PC-3 (cell line): Measurements from ENCODE around the gene ITGA4.

ENCODE experiments used
- EZH2 ChIP-seq: fragments of 300-600 bp; sonication (generic); IDR thresholded peaks from one replicate; pipeline ENCODE4 v1.6.1; 2017; ENCODE audit warnings: antibody characterized with exemption, mild to moderate bottlenecking, low read length; ENCODE audit not compliant: unreplicated experiment
- TF ChIP-seq, protein P1 (sequence below): fragments of 300-600 bp; sonication (generic); conservative IDR thresholded peaks from 2 replicates; pipeline ENCODE4 v1.5.1; 2017; ENCODE audit warnings: antibody characterized with exemption, low read depth, mild to moderate bottlenecking, low read length

DNA sequence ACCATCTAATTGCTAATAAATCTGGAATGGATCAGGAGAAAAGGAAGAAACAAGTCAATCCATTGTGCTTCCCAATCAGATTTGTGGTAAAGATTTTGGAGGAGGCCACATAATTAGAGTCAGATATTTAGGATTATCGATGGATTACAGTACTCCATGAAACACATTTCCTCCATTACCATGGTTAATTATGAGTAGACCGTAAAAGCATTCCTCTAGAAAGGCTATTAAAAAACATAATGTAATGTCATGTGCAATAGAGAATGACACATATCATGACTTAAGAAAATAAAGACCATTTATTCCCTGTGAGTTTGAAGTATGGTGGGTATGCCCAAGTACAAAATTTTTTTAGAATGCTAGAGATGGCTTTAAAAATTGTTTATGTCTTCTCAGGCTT is 96.1 kb downstream of the ITGA4 start:
- TF ChIP-seq, protein P1, sequence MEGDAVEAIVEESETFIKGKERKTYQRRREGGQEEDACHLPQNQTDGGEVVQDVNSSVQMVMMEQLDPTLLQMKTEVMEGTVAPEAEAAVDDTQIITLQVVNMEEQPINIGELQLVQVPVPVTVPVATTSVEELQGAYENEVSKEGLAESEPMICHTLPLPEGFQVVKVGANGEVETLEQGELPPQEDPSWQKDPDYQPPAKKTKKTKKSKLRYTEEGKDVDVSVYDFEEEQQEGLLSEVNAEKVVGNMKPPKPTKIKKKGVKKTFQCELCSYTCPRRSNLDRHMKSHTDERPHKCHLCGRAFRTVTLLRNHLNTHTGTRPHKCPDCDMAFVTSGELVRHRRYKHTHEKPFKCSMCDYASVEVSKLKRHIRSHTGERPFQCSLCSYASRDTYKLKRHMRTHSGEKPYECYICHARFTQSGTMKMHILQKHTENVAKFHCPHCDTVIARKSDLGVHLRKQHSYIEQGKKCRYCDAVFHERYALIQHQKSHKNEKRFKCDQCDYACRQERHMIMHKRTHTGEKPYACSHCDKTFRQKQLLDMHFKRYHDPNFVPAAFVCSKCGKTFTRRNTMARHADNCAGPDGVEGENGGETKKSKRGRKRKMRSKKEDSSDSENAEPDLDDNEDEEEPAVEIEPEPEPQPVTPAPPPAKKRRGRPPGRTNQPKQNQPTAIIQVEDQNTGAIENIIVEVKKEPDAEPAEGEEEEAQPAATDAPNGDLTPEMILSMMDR: no peak
- TF ChIP-seq EZH2: no peak
